Measurements from ENCODE around the gene ATCAY.
"Not testable (repeated sequence)": the region's sequence is repeated elsewhere in the genome, so short reads cannot be mapped to it uniquely, and the experiment has no call there.

ATCAY gene

GRCh38 chr19:3949997-3950859 is 69.7 kb downstream of the ATCAY start:
- DNase-seq, result no peak

GRCh38 chr19:3950871-3951861 is 70.7 kb downstream of the ATCAY start:
- no peak for DNase-seq

- not testable (repeated sequence) for DNase-seq
Measured at GRCh38 chr19:3952755-3953276, 72.3 kb downstream of the ATCAY start.

- DNase-seq, result no peak
Measured at GRCh38 chr19:3954107-3954506, 73.6 kb downstream of the ATCAY start.

- not testable (repeated sequence) for DNase-seq
Measured at GRCh38 chr19:3955276-3955675, 74.8 kb downstream of the ATCAY start.

GRCh38 chr19:3955688-3956087 is 75.2 kb downstream of the ATCAY start:
- no peak for DNase-seq

- DNase-seq, result no peak
Measured at GRCh38 chr19:3958836-3959765, 78.6 kb downstream of the ATCAY start.

- no peak for DNase-seq
Measured at GRCh38 chr19:3959766-3960131, 79.3 kb downstream of the ATCAY start.

GRCh38 chr19:3961007-3961406 is 80.5 kb downstream of the ATCAY start:
- no peak for DNase-seq

GRCh38 chr19:3963458-3964255 is 83.2 kb downstream of the ATCAY start:
- no peak for DNase-seq

GRCh38 chr19:3964256-3965194 is 84.0 kb downstream of the ATCAY start:
- DNase-seq, result no peak

- DNase-seq, result no peak
Measured at GRCh38 chr19:3966051-3967017, 85.8 kb downstream of the ATCAY start.

- DNase-seq, result not testable (repeated sequence)
Measured at GRCh38 chr19:3967983-3968382, 87.5 kb downstream of the ATCAY start.

GRCh38 chr19:3968556-3969434 is 88.3 kb downstream of the ATCAY start:
- DNase-seq, result no peak

GRCh38 chr19:3969435-3970312 is 89.2 kb downstream of the ATCAY start:
- DNase-seq, result no peak

GRCh38 chr19:3970313-3970807 is 89.9 kb downstream of the ATCAY start:
- DNase-seq, result no peak

Measured in stimulated activated CD4-positive, alpha-beta T cell treated with anti-CD3 and anti-CD28 coated beads, Interleukin-4, amount 100 ng/mL, for 1 hour (primary cell).